ENCODE data around the gene MCTP1.

Gene MCTP1

GRCh38 chr5:95053253-95053652 is 231.6 kb downstream of the MCTP1 start:
- H3K4me3 ChIP-seq (ENCODE audit: low read depth, low read length), result no peak overlapping the region
- no peak for DNase-seq
- H3K27me3 ChIP-seq (replicated peaks), result no peaks in the 10 kb centered on the region
- H3K36me3 ChIP-seq (replicated peaks), result no peaks in the 10 kb centered on the region
- TF ChIP-seq, protein P1, sequence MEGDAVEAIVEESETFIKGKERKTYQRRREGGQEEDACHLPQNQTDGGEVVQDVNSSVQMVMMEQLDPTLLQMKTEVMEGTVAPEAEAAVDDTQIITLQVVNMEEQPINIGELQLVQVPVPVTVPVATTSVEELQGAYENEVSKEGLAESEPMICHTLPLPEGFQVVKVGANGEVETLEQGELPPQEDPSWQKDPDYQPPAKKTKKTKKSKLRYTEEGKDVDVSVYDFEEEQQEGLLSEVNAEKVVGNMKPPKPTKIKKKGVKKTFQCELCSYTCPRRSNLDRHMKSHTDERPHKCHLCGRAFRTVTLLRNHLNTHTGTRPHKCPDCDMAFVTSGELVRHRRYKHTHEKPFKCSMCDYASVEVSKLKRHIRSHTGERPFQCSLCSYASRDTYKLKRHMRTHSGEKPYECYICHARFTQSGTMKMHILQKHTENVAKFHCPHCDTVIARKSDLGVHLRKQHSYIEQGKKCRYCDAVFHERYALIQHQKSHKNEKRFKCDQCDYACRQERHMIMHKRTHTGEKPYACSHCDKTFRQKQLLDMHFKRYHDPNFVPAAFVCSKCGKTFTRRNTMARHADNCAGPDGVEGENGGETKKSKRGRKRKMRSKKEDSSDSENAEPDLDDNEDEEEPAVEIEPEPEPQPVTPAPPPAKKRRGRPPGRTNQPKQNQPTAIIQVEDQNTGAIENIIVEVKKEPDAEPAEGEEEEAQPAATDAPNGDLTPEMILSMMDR (IDR thresholded peaks at IDR 0.05; ENCODE audit: low read depth, low read length, missing control alignments), result no peak
- H3K27ac ChIP-seq, result no peak overlapping the region
- in situ Hi-C loops (cut with HindIII; ENCODE audit: low pct_ligation_motif_present, low sequenced_read_pairs), result no loop called here

DNA sequence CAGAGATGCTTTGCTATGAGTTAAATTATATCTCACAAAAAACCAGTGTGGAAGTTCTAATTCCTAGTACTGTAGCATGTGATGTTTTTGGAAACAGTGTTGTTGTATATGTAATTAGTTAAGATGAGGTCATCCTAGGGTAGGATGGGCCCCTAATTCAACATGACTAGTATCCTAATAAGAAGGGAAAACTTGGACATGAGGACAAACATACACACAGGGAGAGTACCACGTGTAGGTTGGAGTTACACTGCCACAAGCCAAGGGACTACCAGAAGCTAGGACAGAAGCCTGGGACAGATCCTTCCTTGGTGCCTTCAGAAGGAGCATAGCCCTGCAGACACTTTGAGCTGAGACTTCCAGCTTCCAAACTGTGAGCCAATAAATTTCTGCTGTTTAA is 234.2 kb downstream of the MCTP1 start:
- no peaks in the 10 kb centered on the region for H3K36me3 ChIP-seq (replicated peaks)
- no peak overlapping the region for H3K4me3 ChIP-seq (ENCODE audit: low read depth, low read length)
- TF ChIP-seq, protein P1 (IDR thresholded peaks at IDR 0.05; ENCODE audit: low read depth, low read length, missing control alignments), result no peak
- in situ Hi-C loops (cut with HindIII; ENCODE audit: low pct_ligation_motif_present, low sequenced_read_pairs), result no loop called here
- DNase-seq, result no peak
- no peak overlapping the region for H3K27ac ChIP-seq
- H3K27me3 ChIP-seq (replicated peaks), result no peaks in the 10 kb centered on the region

GRCh38 chr5:95048628-95049027 is 236.3 kb downstream of the MCTP1 start:
- in situ Hi-C loops (cut with HindIII; ENCODE audit: low pct_ligation_motif_present, low sequenced_read_pairs), result no loop called here
- TF ChIP-seq, protein P1 (IDR thresholded peaks at IDR 0.05; ENCODE audit: low read depth, low read length, missing control alignments), result no peak
- DNase-seq, result no peak
- H3K36me3 ChIP-seq (replicated peaks), result no peaks in the 10 kb centered on the region
- H3K4me3 ChIP-seq (ENCODE audit: low read depth, low read length), result no peak overlapping the region
- H3K27ac ChIP-seq, result no peak overlapping the region
- H3K27me3 ChIP-seq (replicated peaks), result no peaks in the 10 kb centered on the region

GRCh38 chr5:95045181-95045965 is 239.5 kb downstream of the MCTP1 start:
- Histone ChIP-seq H3K36me3 (replicated peaks) (no peaks in the 10 kb centered on the region), H3K27me3 (replicated peaks) (no peaks in the 10 kb centered on the region), H3K27ac (no peak overlapping the region), H3K4me3 (ENCODE audit: low read depth, low read length) (no peak overlapping the region)
- in situ Hi-C loops (cut with HindIII; ENCODE audit: low pct_ligation_motif_present, low sequenced_read_pairs), result no loop called here
- no peak for DNase-seq
- TF ChIP-seq, protein P1 (IDR thresholded peaks at IDR 0.05; ENCODE audit: low read depth, low read length, missing control alignments), result no peak

GRCh38 chr5:95044096-95044495 is 240.8 kb downstream of the MCTP1 start:
- H3K27ac ChIP-seq, result no peak overlapping the region
- no peaks in the 10 kb centered on the region for H3K27me3 ChIP-seq (replicated peaks)
- TF ChIP-seq, protein P1 (IDR thresholded peaks at IDR 0.05; ENCODE audit: low read depth, low read length, missing control alignments), result no peak
- no peak overlapping the region for H3K4me3 ChIP-seq (ENCODE audit: low read depth, low read length)
- H3K36me3 ChIP-seq (replicated peaks), result no peaks in the 10 kb centered on the region
- DNase-seq, result no peak
- in situ Hi-C loops (cut with HindIII; ENCODE audit: low pct_ligation_motif_present, low sequenced_read_pairs), result no loop called here

DNA sequence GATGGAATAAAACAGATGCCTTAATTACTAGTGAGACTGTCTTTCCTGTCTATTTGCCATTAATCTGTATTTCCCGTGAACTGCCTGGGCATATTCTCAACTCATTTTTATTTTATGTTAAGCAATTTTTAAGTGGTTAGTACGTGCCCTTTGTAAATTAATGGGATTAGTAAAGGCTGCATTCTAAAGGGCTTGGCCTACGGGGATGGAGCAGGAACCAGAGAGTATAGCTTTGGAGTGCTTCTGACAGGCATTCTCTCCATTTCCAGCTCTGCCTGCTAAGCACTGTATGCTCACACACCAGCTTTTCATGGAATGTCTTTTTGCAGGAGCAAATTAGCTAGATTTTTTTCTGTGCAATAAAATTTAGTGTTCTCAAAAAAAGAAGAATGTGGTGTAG is 241.2 kb downstream of the MCTP1 start:
- in situ Hi-C loops (cut with HindIII; ENCODE audit: low pct_ligation_motif_present, low sequenced_read_pairs), result no loop called here
- no peak overlapping the region for H3K4me3 ChIP-seq (ENCODE audit: low read depth, low read length)
- TF ChIP-seq, protein P1 (IDR thresholded peaks at IDR 0.05; ENCODE audit: low read depth, low read length, missing control alignments), result no peak
- no peak for DNase-seq
- H3K27ac ChIP-seq, result no peak overlapping the region
- H3K36me3 ChIP-seq (replicated peaks), result no peaks in the 10 kb centered on the region
- no peaks in the 10 kb centered on the region for H3K27me3 ChIP-seq (replicated peaks)

Measured in brain microvascular endothelial cell (primary cell).